OCI-LY7 (cell line): ENCODE results near the gene SPATA13.

Source experiments
- EZH2phosphoT487 ChIP-seq: fragments of 200-600 bp; sonication (generic); IDR thresholded peaks from 2 replicates; pipeline ENCODE4 v1.6.1; 2018; ENCODE audit warnings: low read depth, borderline replicate concordance, mild to moderate bottlenecking, mixed run types, antibody characterized with exemption, low read length, moderate library complexity, mixed read lengths
- TF ChIP-seq, protein P1 (sequence below): fragments of 200-600 bp; sonication (generic); conservative IDR thresholded peaks from 2 replicates; pipeline ENCODE4 v1.5.1; 2014; ENCODE audit warnings: mild to moderate bottlenecking, antibody characterized with exemption, low read length, moderate library complexity, mixed read lengths

DNA sequence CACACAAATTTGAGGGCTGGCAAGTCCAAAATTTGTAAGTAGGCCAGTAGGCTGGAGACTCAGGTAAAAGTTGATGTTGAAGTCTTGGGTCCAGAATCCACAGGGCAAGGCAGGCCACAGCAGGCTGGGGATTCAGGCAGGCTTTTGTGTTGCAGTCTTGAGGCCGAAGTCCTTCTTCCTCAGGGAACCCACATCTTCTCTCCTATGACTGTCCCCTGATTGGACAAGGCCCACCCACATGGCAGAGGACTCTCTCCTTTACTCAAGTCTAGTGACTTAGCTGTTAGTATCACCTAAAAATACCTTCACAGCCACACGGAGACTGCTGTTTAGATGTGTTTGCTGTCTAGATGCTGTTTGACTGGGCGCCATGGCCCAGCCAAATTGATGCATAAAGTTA lies 9.9 kb upstream of the SPATA13 start:
- TF ChIP-seq, protein P1, sequence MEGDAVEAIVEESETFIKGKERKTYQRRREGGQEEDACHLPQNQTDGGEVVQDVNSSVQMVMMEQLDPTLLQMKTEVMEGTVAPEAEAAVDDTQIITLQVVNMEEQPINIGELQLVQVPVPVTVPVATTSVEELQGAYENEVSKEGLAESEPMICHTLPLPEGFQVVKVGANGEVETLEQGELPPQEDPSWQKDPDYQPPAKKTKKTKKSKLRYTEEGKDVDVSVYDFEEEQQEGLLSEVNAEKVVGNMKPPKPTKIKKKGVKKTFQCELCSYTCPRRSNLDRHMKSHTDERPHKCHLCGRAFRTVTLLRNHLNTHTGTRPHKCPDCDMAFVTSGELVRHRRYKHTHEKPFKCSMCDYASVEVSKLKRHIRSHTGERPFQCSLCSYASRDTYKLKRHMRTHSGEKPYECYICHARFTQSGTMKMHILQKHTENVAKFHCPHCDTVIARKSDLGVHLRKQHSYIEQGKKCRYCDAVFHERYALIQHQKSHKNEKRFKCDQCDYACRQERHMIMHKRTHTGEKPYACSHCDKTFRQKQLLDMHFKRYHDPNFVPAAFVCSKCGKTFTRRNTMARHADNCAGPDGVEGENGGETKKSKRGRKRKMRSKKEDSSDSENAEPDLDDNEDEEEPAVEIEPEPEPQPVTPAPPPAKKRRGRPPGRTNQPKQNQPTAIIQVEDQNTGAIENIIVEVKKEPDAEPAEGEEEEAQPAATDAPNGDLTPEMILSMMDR = no peak
- no peak for TF ChIP-seq EZH2phosphoT487
